H9 (cell line): ENCODE results near the gene CRAMP1. TPM values are rescaled to one million over a fixed set of nuclear protein-coding genes. Genes with fewer than 3 reads are reported as not detected.
"Not testable (repeated sequence)": the region's sequence is repeated elsewhere in the genome, so short reads cannot be mapped to it uniquely, and the experiment has no call there.

ENCODE experiments used
- DNase-seq: peaks from one replicate; pipeline ENCODE4 v3.0.0-alpha.2; 2017
- H2AFZ ChIP-seq: one replicate; pipeline ENCODE4 v1.6.1; 2013; ENCODE audit warnings: mild to moderate bottlenecking, low read length, control low read depth, moderate library complexity
- H2AK5ac ChIP-seq: 2 replicates; pipeline ENCODE4 v1.6.1; 2013; ENCODE audit warnings: low read length, control low read depth, mixed read lengths; ENCODE audit not compliant: insufficient read length
- H2BK120ac ChIP-seq: one replicate; pipeline ENCODE4 v1.6.1; 2013; ENCODE audit warnings: low read depth, mild to moderate bottlenecking, low read length, control low read depth, inconsistent platforms; ENCODE audit not compliant: poor library complexity, severe bottlenecking
- H2BK12ac ChIP-seq: 2 replicates; pipeline ENCODE4 v1.6.1; 2013; ENCODE audit warnings: low read length, control low read depth, mixed read lengths, low read depth; ENCODE audit not compliant: insufficient read length
- H2BK15ac ChIP-seq: 2 replicates; pipeline ENCODE4 v1.6.1; 2013; ENCODE audit warnings: low read depth, low read length, control low read depth
- H2BK20ac ChIP-seq: one replicate; pipeline ENCODE4 v1.6.1; 2013; ENCODE audit warnings: low read depth, mild to moderate bottlenecking, low read length, control low read depth, inconsistent platforms; ENCODE audit not compliant: poor library complexity, severe bottlenecking
- H2BK5ac ChIP-seq: 2 replicates; pipeline ENCODE4 v1.6.1; 2013; ENCODE audit warnings: low read length, control low read depth, mixed read lengths; ENCODE audit not compliant: insufficient read length
- H3K14ac ChIP-seq: 2 replicates; pipeline ENCODE4 v1.6.1; 2013; ENCODE audit warnings: low read length, control low read depth; ENCODE audit not compliant: insufficient read depth
- H3K18ac ChIP-seq: 2 replicates; pipeline ENCODE4 v1.6.1; 2013; ENCODE audit warnings: low read depth, mild to moderate bottlenecking, mixed read lengths, low read length, control low read depth; ENCODE audit not compliant: insufficient read length
- H3K23ac ChIP-seq: 2 replicates; pipeline ENCODE4 v1.6.1; 2013; ENCODE audit warnings: low read length, control low read depth, mixed read lengths, low read depth; ENCODE audit not compliant: insufficient read length
- H3K23me2 ChIP-seq: 2 replicates; pipeline ENCODE4 v1.6.1; 2013; ENCODE audit warnings: low read depth, mild to moderate bottlenecking, mixed read lengths, low read length, control low read depth; ENCODE audit not compliant: insufficient read length, poor library complexity, severe bottlenecking
- H3K27ac ChIP-seq: 2 replicates; pipeline ENCODE4 v1.5.1; 2013; ENCODE audit warnings: low read length, control low read depth, mixed read lengths, low read depth; ENCODE audit not compliant: insufficient read length
- H3K27me3 ChIP-seq: 2 replicates; pipeline ENCODE4 v1.6.1; 2013; ENCODE audit warnings: low read length, control low read depth, inconsistent platforms; ENCODE audit not compliant: insufficient read depth
- H3K4ac ChIP-seq: 2 replicates; pipeline ENCODE4 v1.6.1; 2013; ENCODE audit warnings: low read depth, mild to moderate bottlenecking, control low read depth, inconsistent platforms, low read length, moderate library complexity
- H3K4me1 ChIP-seq: 2 replicates; pipeline ENCODE4 v1.6.1; 2013; ENCODE audit warnings: low read length, control low read depth, inconsistent platforms; ENCODE audit not compliant: insufficient read depth
- H3K4me2 ChIP-seq: 2 replicates; pipeline ENCODE4 v1.6.1; 2013; ENCODE audit warnings: low read length, control low read depth, mixed read lengths; ENCODE audit not compliant: insufficient read length, insufficient read depth
- H3K56ac ChIP-seq: 2 replicates; pipeline ENCODE4 v1.6.1; 2013; ENCODE audit warnings: low read depth, mild to moderate bottlenecking, mixed read lengths, low read length, control low read depth; ENCODE audit not compliant: insufficient read length
- H3K79me1 ChIP-seq: 2 replicates; pipeline ENCODE4 v1.6.1; 2013; ENCODE audit warnings: low read depth, mild to moderate bottlenecking, moderate library complexity, low read length, control low read depth, inconsistent platforms; ENCODE audit not compliant: insufficient read depth, poor library complexity, severe bottlenecking
- H3K79me2 ChIP-seq: 2 replicates; pipeline ENCODE4 v1.6.1; 2013; ENCODE audit warnings: low read length, control low read depth, inconsistent platforms; ENCODE audit not compliant: insufficient read depth
- H3K9ac ChIP-seq: 2 replicates; pipeline ENCODE4 v1.6.1; 2013; ENCODE audit warnings: low read length, control low read depth, mixed read lengths; ENCODE audit not compliant: insufficient read length; ENCODE audit errors: extremely low read depth
- H3K9me3 ChIP-seq: one replicate; pipeline ENCODE4 v1.6.1; 2013; ENCODE audit warnings: low read depth, low read length, inconsistent platforms; ENCODE audit not compliant: control insufficient read depth
- H3T11ph ChIP-seq: one replicate; pipeline ENCODE4 v1.6.1; 2013; ENCODE audit warnings: mild to moderate bottlenecking, low read length, control low read depth, inconsistent platforms
- H4K20me1 ChIP-seq: one replicate; pipeline ENCODE4 v1.6.1; 2013; ENCODE audit not compliant: control insufficient read depth, insufficient read length, insufficient read depth
- H4K5ac ChIP-seq: 2 replicates; pipeline ENCODE4 v1.6.1; 2013; ENCODE audit warnings: low read depth, mild to moderate bottlenecking, mixed read lengths, low read length, control low read depth; ENCODE audit not compliant: insufficient read length
- H4K8ac ChIP-seq: replicated peaks from 2 replicates; pipeline ENCODE4 v1.6.1; 2013; ENCODE audit warnings: low read length, control low read depth, mixed read lengths, low read depth; ENCODE audit not compliant: insufficient read length
- H4K91ac ChIP-seq: 2 replicates; pipeline ENCODE4 v1.6.1; 2013; ENCODE audit warnings: low read depth, mild to moderate bottlenecking, moderate library complexity, mixed read lengths, low read length, control low read depth; ENCODE audit not compliant: insufficient read length
- H3K27ac Mint-ChIP-seq, 3 experiments: 2 replicates in 2 of 3; 3 replicates in 1 of 3; pipeline ENCODE4 v1.8.0; 2020 to 2021; ENCODE audit warnings: mixed read lengths in 3 of 3, mild to moderate bottlenecking in 1 of 3, moderate library complexity in 1 of 3
- H3K27me3 Mint-ChIP-seq: 2 replicates; pipeline ENCODE4 v1.8.0; 2021; ENCODE audit warnings: low read depth, mild to moderate bottlenecking, moderate library complexity, mixed read lengths
- H3K36me3 Mint-ChIP-seq, 3 experiments: 2 replicates in 2 of 3; 3 replicates in 1 of 3; pipeline ENCODE4 v1.8.0; 2020 to 2021; ENCODE audit warnings: low read depth in 3 of 3, mixed read lengths in 3 of 3; ENCODE audit not compliant: insufficient read depth in 1 of 3
- H3K4me1 Mint-ChIP-seq, 2 experiments: 2 replicates each; pipeline ENCODE4 v1.8.0; 2020; ENCODE audit warnings: mixed read lengths in 2 of 2
- H3K4me3 Mint-ChIP-seq, 2 experiments: 2 replicates in 1 of 2; 3 replicates in 1 of 2; pipeline ENCODE4 v1.8.0; 2020 to 2021; ENCODE audit warnings: mild to moderate bottlenecking in 2 of 2, mixed read lengths in 2 of 2, moderate library complexity in 1 of 2
- H3K9me3 Mint-ChIP-seq, 2 experiments: 2 replicates in 1 of 2; 3 replicates in 1 of 2; pipeline ENCODE4 v1.8.0; 2020; ENCODE audit warnings: mild to moderate bottlenecking in 2 of 2, mixed read lengths in 2 of 2, moderate library complexity in 1 of 2
- WGBS: extraction: QIAGEN DNeasy Blood & Tissue Kit; methylation state at CpG from one replicate; pipeline ENCODE4 v1.1.7; 2013; ENCODE audit warnings: missing lambda C conversion rate, low lambda C conversion rate, mixed read lengths; ENCODE audit not compliant: insufficient read length; ENCODE audit errors: extremely low coverage; 5-methylcytosine and 5-hydroxymethylcytosine counted together
- total RNA-seq: library from RNA; stranded (reverse); gene quantifications from 2 replicates; pipeline ENCODE4 v1.2.1, GENCODE V29; 2021
- TF ChIP-seq, protein P1 (sequence below): fragments of 200-600 bp; sonication (generic); conservative IDR thresholded peaks from 3 replicates; pipeline ENCODE4 v1.8.0; 2021; ENCODE audit warnings: antibody characterized with exemption, mild to moderate bottlenecking

Gene CRAMP1
- total RNA-seq, 1 experiment from 2014 or later: 46.2 TPM

DNA sequence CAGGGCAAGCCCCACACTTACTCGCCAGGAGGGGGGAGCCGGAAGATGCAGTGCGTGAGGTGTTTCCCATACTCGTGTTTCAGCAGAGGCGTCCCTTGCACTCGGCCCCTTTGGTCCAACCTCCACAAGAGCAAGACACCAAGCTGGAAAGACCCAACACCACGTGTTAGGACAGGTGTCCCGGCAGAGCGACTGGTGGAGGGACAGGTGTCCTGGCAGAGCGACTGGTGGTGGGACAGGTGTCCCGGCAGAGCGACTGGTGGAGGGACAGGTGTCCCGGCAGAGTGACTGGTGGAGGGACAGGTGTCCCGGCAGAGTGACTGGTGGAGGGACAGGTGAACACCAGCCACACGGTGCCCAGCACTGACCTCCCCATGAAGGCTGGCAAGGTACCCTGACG, 19.7 kb upstream of the CRAMP1 start:
- H3K27ac ChIP-seq: no peak overlapping the region
- no peak overlapping the region for H2BK5ac ChIP-seq
- Mint-ChIP-seq H3K27me3 (no peaks in the 10 kb centered on the region), H3K4me3 (no peak overlapping the region), H3K4me1 (no peaks in the 10 kb centered on the region), H3K36me3 (peaks cover 12 to 35% (median 25%) of the 10 kb centered on the region in 3 experiments), H3K27ac (peak overlapping the region in 1 of 3 experiments; percentile 27; a peak in 2 of 7 replicates), H3K9me3 (peaks cover 1 to 6% of the 10 kb centered on the region in 2 experiments; a peak in 3 of 5 replicates)
- no peak overlapping the region for H3K56ac ChIP-seq
- no peak overlapping the region for H2AFZ ChIP-seq
- no peaks in the 10 kb centered on the region for H3K79me2 ChIP-seq
- H3K79me1 ChIP-seq: no peaks in the 10 kb centered on the region
- WGBS: no CpG with 5 or more reads among the region's 16 CpGs
- H2BK20ac ChIP-seq: no peak overlapping the region
- DNase-seq: no peak
- no peak overlapping the region for H4K8ac ChIP-seq
- H4K5ac ChIP-seq: no peak overlapping the region
- H3K14ac ChIP-seq: no peak overlapping the region; the same call in 1 of the 2 replicates
- H3K4me2 ChIP-seq: no peak overlapping the region
- no peaks in the 10 kb centered on the region for H3K27me3 ChIP-seq
- no peak overlapping the region for H3K18ac ChIP-seq
- H3K9ac ChIP-seq: no peak overlapping the region
- no peak overlapping the region for H2AK5ac ChIP-seq
- no peak overlapping the region for H3K23ac ChIP-seq
- no peaks in the 10 kb centered on the region for H4K20me1 ChIP-seq
- no peaks in the 10 kb centered on the region for H3K4me1 ChIP-seq
- H2BK15ac ChIP-seq: no peak overlapping the region
- no peak overlapping the region for H3K4ac ChIP-seq
- no peak overlapping the region for H2BK12ac ChIP-seq
- H3T11ph ChIP-seq: no peak overlapping the region
- TF ChIP-seq, protein P1, sequence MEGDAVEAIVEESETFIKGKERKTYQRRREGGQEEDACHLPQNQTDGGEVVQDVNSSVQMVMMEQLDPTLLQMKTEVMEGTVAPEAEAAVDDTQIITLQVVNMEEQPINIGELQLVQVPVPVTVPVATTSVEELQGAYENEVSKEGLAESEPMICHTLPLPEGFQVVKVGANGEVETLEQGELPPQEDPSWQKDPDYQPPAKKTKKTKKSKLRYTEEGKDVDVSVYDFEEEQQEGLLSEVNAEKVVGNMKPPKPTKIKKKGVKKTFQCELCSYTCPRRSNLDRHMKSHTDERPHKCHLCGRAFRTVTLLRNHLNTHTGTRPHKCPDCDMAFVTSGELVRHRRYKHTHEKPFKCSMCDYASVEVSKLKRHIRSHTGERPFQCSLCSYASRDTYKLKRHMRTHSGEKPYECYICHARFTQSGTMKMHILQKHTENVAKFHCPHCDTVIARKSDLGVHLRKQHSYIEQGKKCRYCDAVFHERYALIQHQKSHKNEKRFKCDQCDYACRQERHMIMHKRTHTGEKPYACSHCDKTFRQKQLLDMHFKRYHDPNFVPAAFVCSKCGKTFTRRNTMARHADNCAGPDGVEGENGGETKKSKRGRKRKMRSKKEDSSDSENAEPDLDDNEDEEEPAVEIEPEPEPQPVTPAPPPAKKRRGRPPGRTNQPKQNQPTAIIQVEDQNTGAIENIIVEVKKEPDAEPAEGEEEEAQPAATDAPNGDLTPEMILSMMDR: no peak
- H2BK120ac ChIP-seq: no peak overlapping the region
- H3K23me2 ChIP-seq: no peaks in the 10 kb centered on the region
- no peak overlapping the region for H4K91ac ChIP-seq
- H3K9me3 ChIP-seq: no peaks in the 10 kb centered on the region

DNA sequence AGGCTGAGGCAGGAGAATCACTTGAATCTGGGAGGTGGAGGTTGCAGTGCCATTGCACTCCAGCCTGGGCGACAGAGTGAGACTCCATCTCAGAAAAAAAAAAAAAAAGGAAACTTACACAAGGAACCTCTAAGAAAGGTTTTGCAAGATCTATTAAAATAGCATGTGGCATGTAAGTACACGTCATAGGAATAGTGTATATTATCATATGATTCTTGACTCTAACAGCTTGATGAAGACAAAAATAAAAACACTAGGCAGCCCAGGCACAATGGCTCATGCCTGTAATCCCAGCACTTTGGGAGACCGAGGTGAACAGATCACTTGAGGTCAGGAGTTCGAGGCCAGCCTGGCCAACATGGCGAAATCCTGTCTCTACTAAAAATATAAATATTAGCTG, 16.6 kb upstream of the CRAMP1 start:
- H4K91ac ChIP-seq, DNase-seq, H2BK15ac ChIP-seq, H3K27ac Mint-ChIP-seq, H4K20me1 ChIP-seq, H3K4me1 ChIP-seq, H3K27me3 ChIP-seq, H3K4ac ChIP-seq, H3K18ac ChIP-seq, H2BK5ac ChIP-seq, H3K4me2 ChIP-seq, H4K5ac ChIP-seq, H3K27me3 Mint-ChIP-seq, H3K4me1 Mint-ChIP-seq, H3K79me1 ChIP-seq, H3K23ac ChIP-seq, H2BK120ac ChIP-seq, H2AK5ac ChIP-seq, H3K4me3 Mint-ChIP-seq, H2BK20ac ChIP-seq, H3K23me2 ChIP-seq, H3T11ph ChIP-seq, H3K14ac ChIP-seq, H3K27ac ChIP-seq, H3K9me3 ChIP-seq, H4K8ac ChIP-seq, H3K79me2 ChIP-seq, H2AFZ ChIP-seq, H2BK12ac ChIP-seq, H3K56ac ChIP-seq, H3K9ac ChIP-seq: not testable (repeated sequence)
- Mint-ChIP-seq H3K9me3 (peaks cover 14 to 19% of the 10 kb centered on the region in 2 experiments), H3K36me3 (peaks cover 26 to 43% (median 35%) of the 10 kb centered on the region in 3 experiments)
- WGBS: no CpG with 5 or more reads among the region's 5 CpGs
